HUES64 (cell line): ENCODE results near the gene CEP68.
A peak's percentile ranks its signal among the peaks of the same experiment; 100 is the strongest.

ENCODE experiments used
- H3K27ac ChIP-seq: 2 replicates; pipeline ENCODE4 v1.7.0; 2013; ENCODE audit warnings: low read depth, low read length, inconsistent platforms
- H3K27me3 ChIP-seq: 2 replicates; pipeline ENCODE4 v1.6.1; 2013; ENCODE audit warnings: mild to moderate bottlenecking, low read length; ENCODE audit not compliant: insufficient read depth
- H3K36me3 ChIP-seq: 2 replicates; pipeline ENCODE4 v1.6.1; 2013; ENCODE audit warnings: mild to moderate bottlenecking, low read length; ENCODE audit not compliant: insufficient read depth
- H3K4me1 ChIP-seq: 2 replicates; pipeline ENCODE4 v1.6.1; 2013; ENCODE audit warnings: mild to moderate bottlenecking, low read length, moderate library complexity; ENCODE audit not compliant: insufficient read depth
- H3K4me3 ChIP-seq: 2 replicates; pipeline ENCODE4 v1.5.1; 2013; ENCODE audit warnings: mild to moderate bottlenecking, low read length, moderate library complexity
- H3K9ac ChIP-seq: 2 replicates; pipeline ENCODE4 v1.6.1; 2013; ENCODE audit warnings: mild to moderate bottlenecking, low read depth, low read length
- H3K9me3 ChIP-seq: 2 replicates; pipeline ENCODE4 v1.6.1; 2013; ENCODE audit warnings: low read depth, low read length; ENCODE audit not compliant: insufficient read depth
- WGBS: fragments of 150-250, 120-280 bp; methylation state at CpG from one replicate; pipeline ENCODE4 v1.1.7; 2013; ENCODE audit warnings: missing lambda C conversion rate; 5-methylcytosine and 5-hydroxymethylcytosine counted together

CEP68 gene

DNA sequence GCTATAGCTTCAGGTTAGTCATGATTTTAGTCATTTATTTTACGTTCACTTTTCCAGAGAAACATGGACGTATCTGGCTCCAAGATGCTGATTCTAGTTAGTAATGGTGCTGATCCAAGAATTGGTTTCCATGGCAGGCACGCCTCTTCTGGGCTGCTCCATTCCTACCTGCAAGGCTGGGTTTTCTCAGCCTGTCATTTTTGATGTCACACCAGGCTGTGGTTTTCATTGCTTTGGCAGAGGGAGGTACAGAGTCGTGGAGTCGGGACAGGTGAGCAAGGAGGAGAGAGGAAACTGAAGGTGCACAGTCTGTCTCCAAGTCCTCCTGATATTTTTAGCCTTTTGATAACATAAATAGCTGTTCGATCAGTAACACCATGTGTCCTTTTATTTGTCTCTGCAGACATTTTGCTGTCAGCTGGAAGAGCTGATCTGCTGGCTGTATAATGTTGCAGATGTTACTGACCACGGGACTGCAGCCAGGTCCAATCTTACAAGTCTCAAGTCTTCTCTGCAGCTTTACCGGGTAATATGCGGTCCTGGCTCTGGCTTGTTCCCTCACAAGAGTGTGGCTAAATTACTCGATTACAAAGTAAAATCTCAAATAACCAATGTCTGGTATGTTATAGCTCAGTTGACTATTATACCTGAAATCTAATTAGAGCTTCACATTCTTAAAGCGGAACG lies 17.8 kb downstream of the CEP68 start:
- Histone ChIP-seq H3K4me1 (peaks cover 22% of the 10 kb centered on the region), H3K9me3 (no peaks in the 10 kb centered on the region), H3K4me3 (no peak overlapping the region), H3K36me3 (peaks cover 88% of the 10 kb centered on the region), H3K27me3 (no peaks in the 10 kb centered on the region), H3K27ac (no peak overlapping the region), H3K9ac (no peak overlapping the region)
- 95% methylated on average over 12 of the region's 12 CpGs for WGBS

DNA sequence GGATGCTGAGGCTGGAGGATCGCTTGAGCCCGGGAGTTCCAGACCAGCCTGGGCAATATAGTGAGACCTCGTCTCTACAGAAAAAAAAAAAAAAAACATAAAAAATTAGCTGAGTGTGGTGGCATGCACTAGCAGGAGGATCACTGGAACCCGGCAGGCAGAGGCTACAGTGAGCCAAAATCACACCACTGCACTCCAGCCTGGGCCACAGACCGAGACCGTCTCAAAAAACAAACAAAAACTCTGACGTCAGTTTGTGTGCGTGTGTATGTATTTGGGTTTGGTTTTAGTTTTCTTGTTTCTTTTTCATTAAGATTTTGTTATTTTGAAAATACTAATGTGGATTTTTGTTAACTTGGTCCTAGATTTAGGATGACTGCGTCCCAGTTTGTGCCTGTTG lies 19.0 kb downstream of the CEP68 start:
- Histone ChIP-seq H3K4me1 (peaks cover 22% of the 10 kb centered on the region), H3K27me3 (no peaks in the 10 kb centered on the region), H3K9ac (no peak overlapping the region), H3K36me3 (peaks cover 84% of the 10 kb centered on the region), H3K9me3 (no peaks in the 10 kb centered on the region), H3K4me3 (no peak overlapping the region), H3K27ac (no peak overlapping the region)
- WGBS: 94% methylated on average over 8 of the region's 9 CpGs

DNA sequence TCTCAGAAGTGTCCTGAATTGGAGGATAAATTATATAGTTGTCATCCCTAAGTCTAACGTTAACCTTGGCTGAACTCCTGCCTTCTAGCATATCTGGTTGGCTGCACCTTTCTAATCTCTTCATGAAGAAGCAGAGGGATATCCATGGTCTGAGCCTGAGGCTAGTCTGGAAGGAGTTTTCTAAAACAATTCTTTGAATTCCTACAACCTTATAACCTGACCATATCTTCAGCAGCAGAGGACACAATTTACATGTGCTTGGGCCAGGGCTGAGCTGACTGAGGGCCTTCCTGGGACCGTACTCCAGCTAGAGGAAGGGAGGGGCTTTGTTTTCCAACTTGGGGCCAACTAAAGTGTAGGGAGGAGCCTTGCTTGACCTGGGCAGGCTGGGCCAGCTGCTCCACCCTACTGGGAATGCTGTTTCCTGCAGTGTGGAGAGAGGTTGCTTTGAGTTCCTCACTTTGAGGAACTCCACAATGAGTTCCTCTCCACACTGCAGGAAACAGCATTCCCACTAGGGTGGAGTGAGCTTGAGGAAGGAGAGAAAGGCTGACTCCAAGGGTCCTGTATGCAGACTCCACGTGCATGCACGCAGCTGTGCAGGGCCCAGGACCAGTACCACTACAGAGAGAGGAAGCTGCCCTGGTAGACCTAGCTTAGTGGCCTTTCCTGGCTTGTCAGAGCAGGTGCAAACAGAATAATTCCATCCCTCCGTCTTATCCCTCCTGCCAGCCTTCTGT lies 19.6 kb downstream of the CEP68 start:
- no peak overlapping the region for H3K9ac ChIP-seq
- H3K27me3 ChIP-seq: no peaks in the 10 kb centered on the region
- peaks cover 22% of the 10 kb centered on the region for H3K4me1 ChIP-seq
- no peak overlapping the region for H3K4me3 ChIP-seq
- H3K36me3 ChIP-seq: peaks cover 80% of the 10 kb centered on the region
- WGBS: 70% methylated on average over 5 of the region's 5 CpGs
- peak overlapping the region; percentile 36; the same call in 1 of the 2 replicates for H3K27ac ChIP-seq
- H3K9me3 ChIP-seq: no peaks in the 10 kb centered on the region

DNA sequence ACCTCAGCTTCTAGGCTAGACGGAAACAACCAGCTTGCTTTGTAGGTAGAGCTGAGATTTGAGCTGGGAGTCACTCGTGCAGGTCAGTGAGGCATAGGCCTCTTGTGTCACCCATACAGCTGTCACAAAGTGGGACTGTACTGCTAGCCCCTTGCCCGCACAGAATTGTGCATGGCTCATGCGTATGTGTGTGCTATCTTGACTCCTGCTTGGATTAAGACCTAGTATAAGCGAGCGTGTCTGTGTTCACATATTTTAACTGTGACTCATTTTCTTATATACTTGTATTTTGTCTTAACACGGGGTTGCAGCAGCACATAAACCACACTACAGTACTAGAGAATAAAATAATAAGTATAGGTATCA lies 20.1 kb downstream of the CEP68 start:
- H3K36me3 ChIP-seq: peaks cover 75% of the 10 kb centered on the region
- H3K9ac ChIP-seq: no peak overlapping the region
- no peaks in the 10 kb centered on the region for H3K9me3 ChIP-seq
- peaks cover 22% of the 10 kb centered on the region for H3K4me1 ChIP-seq
- 91% methylated on average over 6 of the region's 7 CpGs for WGBS
- peak overlapping the region; percentile 36; the same call in 1 of the 2 replicates for H3K27ac ChIP-seq
- H3K27me3 ChIP-seq: no peaks in the 10 kb centered on the region
- no peak overlapping the region for H3K4me3 ChIP-seq

DNA sequence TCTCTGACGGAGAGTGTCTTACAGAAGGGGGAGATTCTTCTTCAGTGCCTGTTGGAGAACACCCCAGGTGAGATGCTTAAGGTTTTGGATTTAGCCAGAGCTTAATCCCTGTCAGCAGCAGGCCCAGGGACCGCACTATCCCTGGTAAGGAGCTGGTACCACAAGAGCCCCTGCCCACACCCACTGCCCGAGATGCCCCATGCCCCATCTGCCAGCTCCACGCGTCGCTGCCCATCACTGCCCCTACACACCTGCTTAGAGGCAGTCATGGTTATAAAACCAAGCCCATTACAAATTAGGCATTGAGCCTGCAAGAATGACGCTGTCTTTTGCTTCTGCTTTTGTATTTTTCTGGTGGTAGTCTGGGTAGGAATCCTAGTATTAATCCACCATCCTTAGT lies 21.7 kb downstream of the CEP68 start:
- Histone ChIP-seq H3K9me3 (no peaks in the 10 kb centered on the region), H3K36me3 (peaks cover 70% of the 10 kb centered on the region), H3K27me3 (no peaks in the 10 kb centered on the region), H3K9ac (no peak overlapping the region), H3K4me3 (no peak overlapping the region), H3K27ac (peak overlapping the region; percentile 47; the same call in 1 of the 2 replicates), H3K4me1 (peaks cover 22% of the 10 kb centered on the region)
- WGBS: 81% methylated on average over 7 of the region's 7 CpGs

DNA sequence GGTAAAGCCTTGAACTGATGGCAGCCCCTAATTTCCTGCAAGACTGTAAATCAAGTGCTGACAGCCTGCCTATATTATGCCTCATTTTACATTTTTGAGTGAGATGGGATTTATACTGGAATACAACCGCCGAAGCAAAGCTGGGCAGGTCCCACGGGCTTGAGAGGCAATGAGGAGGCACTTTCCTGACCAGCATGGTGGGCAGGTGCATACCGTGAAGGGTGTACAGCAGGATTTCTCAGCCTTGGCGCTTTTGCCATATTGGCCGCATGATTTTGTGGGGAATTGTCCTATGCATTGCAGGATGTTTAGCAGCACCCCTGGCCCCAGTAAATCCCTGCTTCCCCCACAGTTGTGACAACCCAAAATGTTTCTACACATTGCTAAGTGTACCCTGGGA lies 22.8 kb downstream of the CEP68 start:
- 95% methylated on average over 6 of the region's 6 CpGs for WGBS
- Histone ChIP-seq H3K9me3 (no peaks in the 10 kb centered on the region), H3K9ac (no peak overlapping the region), H3K4me1 (peaks cover 22% of the 10 kb centered on the region), H3K4me3 (no peak overlapping the region), H3K27ac (no peak overlapping the region), H3K27me3 (no peaks in the 10 kb centered on the region), H3K36me3 (peaks cover 70% of the 10 kb centered on the region)

DNA sequence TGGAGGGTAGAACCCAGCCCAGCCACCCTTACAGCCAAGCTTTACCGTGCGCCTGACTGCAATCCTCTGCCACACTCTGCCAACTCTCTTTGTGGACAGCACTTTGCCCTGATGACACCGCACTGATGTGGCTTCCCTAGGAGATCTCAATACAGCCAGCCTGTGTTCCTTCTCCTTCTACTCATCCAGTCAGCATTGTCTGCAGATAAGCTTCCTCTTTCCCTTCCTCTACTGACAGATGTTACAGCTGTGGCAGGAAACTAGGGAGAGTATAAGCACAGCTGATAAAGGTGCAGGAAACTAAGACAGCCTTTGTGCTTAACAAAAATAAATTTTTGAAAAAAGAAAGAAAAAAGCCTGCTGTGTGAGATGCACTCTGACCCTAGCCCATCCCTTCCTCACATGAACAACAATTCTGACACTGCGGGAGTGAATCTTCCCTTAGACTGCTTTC lies 25.0 kb downstream of the CEP68 start:
- Histone ChIP-seq H3K27ac (no peak overlapping the region), H3K9me3 (no peaks in the 10 kb centered on the region), H3K9ac (no peak overlapping the region), H3K36me3 (peaks cover 70% of the 10 kb centered on the region), H3K27me3 (no peaks in the 10 kb centered on the region), H3K4me3 (no peak overlapping the region), H3K4me1 (peaks cover 14% of the 10 kb centered on the region)
- WGBS: 93% methylated on average over 4 of the region's 4 CpGs

DNA sequence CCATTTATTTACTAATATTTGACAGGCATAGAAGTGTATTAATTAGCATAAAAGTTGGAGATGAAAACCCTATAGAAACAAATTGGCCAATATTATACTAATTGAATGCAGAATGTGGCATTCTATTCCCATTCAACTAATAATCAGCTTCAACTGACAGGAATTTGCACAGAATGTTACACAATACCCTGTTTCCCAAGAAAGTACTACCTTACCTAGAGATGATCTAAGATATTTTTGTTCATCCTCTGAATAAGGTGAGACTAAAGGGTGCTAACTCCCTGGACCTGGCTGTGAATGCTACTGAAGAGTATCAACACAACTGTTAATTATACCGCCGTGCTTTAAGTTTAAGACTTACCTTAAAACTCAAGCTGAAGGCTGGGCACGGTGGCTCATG lies 28.9 kb downstream of the CEP68 start:
- no peak overlapping the region for H3K27ac ChIP-seq
- H3K36me3 ChIP-seq: peaks cover 81% of the 10 kb centered on the region
- no peak overlapping the region for H3K4me3 ChIP-seq
- 95% methylated on average over 3 of the region's 3 CpGs for WGBS
- H3K4me1 ChIP-seq: no peaks in the 10 kb centered on the region
- no peaks in the 10 kb centered on the region for H3K27me3 ChIP-seq
- no peaks in the 10 kb centered on the region for H3K9me3 ChIP-seq
- no peak overlapping the region for H3K9ac ChIP-seq

DNA sequence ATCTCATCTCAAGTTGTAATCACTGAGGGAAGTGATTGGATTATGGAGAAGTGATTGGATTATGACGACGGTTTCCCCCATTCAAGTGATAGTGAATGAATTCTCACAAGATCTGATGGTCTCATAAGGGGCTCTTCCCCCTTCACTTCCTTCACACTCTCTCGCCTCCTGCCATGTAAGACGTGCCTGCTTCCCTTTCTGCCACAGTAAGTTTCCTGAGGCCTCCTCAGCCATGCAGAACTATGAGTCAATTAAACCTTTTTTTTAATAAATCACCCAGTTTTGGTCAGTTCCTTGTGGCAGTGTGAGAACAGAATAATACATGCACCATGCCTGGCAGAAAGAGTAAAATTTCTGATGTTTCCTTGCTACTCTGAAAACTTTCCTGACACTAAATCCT lies 36.6 kb downstream of the CEP68 start:
- Histone ChIP-seq H3K4me3 (no peak overlapping the region), H3K36me3 (peaks cover 84% of the 10 kb centered on the region), H3K9me3 (no peaks in the 10 kb centered on the region), H3K27me3 (no peaks in the 10 kb centered on the region), H3K9ac (no peak overlapping the region), H3K27ac (no peak overlapping the region), H3K4me1 (no peaks in the 10 kb centered on the region)
- WGBS: 95% methylated on average over 4 of the region's 4 CpGs

DNA sequence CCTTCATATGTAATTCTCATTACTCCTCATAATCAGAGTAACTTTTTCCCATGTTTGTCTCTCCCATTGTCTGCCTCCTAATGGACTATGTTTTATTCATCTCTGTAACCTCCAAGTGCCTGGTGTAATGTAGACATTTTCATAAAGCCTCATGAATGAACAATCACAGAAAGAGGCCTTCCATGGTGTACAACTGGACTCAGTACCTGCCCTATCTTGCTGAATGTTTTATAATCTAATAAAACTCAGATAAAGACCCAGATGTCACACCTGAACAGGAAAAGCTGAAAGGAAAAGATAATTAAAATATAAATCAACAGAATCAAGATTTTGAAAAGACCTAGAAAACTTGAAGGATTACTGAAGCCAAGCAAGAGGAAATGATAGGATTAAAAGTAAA lies 37.0 kb downstream of the CEP68 start:
- Histone ChIP-seq H3K36me3 (peaks cover 84% of the 10 kb centered on the region), H3K9ac (no peak overlapping the region), H3K27me3 (no peaks in the 10 kb centered on the region), H3K4me1 (no peaks in the 10 kb centered on the region), H3K9me3 (no peaks in the 10 kb centered on the region), H3K4me3 (no peak overlapping the region), H3K27ac (no peak overlapping the region)

DNA sequence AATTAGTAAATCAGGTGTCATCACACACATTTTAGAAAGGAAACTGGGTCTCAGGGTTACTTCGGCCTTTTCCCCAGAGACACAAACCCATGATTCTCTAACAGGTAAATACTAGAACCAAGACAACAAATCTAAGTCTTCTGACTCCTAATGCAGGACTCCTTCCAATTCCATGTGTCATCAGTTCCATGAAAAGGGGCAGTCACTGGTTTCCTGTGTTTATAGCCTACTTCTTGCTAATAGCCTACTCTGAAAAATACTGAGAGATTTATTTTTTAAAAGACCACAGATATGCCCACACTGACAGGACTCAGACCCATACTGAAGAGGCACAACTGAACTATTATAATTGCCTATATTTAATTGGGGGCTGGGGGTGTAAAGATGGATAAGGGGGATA lies 40.7 kb downstream of the CEP68 start:
- Histone ChIP-seq H3K9me3 (no peaks in the 10 kb centered on the region), H3K9ac (no peak overlapping the region), H3K36me3 (peaks cover 78% of the 10 kb centered on the region), H3K27me3 (no peaks in the 10 kb centered on the region), H3K4me1 (no peaks in the 10 kb centered on the region), H3K4me3 (no peak overlapping the region), H3K27ac (no peak overlapping the region)
- 95% methylated on average over 1 of the region's 1 CpG for WGBS
